ENCODE data around the gene GPR139.

GPR139 gene

DNA sequence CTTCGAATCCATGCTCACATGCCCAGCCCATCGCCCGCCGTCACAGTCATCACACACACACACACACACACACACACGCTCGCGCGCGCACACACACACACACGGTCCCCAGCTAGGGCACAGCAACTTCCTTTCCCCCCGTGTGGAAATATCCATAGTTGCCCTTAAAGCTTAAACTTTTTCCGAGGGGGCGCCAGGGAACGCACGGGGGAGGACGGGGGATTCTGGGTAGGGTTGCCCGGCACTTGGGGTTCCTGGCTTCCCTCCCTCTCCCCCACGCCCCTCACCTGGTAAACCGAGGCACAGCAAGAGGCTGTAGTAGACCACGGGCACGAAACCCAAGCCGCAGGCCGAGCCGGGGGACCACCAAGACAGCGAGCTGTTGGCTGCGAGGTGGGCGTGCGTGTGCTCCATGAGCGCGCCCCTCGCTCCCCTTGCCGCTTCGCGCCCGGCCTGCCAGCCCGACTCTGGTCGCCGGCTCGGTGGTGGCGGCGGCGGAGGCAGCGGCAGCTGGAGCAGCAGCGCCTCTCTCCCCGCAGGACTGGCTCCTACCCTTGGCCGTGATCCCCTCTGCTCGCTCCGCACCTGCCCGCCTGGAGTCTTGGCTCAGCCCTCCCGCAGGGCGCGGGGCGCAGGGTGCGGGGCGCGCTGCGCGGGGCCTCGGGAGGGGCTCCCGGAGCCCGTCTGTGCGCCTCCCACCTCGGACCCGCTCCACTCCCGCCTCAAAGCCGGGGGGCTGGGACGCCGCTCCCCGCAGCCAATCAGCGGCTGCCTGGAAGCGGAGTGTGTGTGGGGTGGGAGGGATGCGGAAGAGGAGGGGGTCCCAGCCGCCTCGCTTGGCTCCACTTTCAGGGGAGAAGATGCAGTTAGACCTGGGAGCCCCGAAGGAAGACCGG, at the start of gene GPR139:
Gene GPR139 (minus strand): TSS at position 688 of the 896 bp plus-strand sequence. CDS start 274 bp downstream, at position 414.
- no peak for DNase-seq

- no peak for DNase-seq
These were observed 48.3 kb upstream of the GPR139 start for GRCh38 chr16:20122011-20122410.

- no peak for DNase-seq
These were observed 40.7 kb upstream of the GPR139 start for GRCh38 chr16:20114356-20114755.

GRCh38 chr16:20111143-20111542, 37.5 kb upstream of the GPR139 start:
- no peak for DNase-seq

GRCh38 chr16:20107083-20107482, 33.4 kb upstream of the GPR139 start:
- no peak for DNase-seq

- no peak for DNase-seq
These were observed 31.0 kb upstream of the GPR139 start for GRCh38 chr16:20104563-20105183.

DNA sequence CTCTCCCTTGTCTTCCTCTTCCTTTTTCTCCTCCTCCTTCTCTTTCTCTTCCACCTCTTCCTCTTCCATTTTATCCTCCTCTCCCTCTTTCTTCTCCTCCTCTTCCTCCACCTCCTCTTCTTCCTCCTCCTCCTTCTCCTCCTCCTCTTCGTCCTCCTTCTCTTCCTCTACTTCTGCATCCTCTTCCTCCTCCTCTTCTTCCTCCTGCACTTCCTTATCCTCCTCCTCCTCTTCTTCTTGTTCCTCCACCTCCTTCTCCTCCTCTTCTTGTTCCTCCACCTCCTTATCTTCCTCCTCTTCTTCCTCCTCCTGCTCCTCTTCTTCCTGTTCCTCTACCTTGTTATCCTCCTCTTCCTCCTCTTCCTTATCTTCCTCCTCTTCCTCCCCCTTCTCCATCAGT, 28.8 kb upstream of the GPR139 start:
- DNase-seq, result no peak

DNA sequence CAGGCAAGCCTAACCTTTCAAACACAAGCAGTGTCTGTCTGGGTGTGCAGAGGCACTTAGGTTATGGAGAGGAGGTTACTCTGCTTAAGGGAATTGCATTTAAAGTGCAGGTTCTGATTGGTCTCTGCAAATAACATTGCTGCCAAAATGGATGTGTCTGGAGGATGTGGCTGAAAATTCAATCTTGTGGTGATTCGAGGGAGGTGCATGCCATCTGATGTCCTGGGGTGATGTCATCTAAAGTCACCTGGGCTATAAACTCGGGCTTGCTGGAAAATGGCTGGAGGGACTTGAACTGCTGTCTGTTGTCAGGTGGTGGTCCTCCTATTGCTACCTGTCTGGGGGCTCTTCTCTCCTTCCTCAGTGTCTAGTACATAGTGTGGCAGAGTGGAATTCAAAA, 28.3 kb upstream of the GPR139 start:
- no peak for DNase-seq

GRCh38 chr16:20099375-20099774, 25.7 kb upstream of the GPR139 start:
- DNase-seq, result no peak

DNA sequence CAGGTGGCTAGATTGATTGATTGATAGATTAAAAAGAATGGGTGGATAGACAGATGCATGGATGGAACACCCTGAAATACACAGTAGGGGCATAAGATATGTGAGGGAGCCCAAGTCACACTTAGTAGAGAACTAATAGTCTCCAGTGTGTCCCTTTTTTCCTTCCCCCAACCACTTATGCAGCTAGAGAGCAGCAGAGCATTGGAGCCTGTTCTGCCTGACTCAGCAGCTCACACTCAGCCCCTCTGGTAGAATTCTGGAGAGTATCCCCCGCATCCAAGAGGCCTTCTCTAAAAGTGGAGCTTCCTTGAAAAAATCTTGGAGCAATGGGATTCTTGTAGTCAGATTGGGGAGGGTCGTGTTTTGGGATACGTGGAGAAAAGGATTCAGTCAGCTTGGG, 20.5 kb upstream of the GPR139 start:
- no peak for DNase-seq

DNA sequence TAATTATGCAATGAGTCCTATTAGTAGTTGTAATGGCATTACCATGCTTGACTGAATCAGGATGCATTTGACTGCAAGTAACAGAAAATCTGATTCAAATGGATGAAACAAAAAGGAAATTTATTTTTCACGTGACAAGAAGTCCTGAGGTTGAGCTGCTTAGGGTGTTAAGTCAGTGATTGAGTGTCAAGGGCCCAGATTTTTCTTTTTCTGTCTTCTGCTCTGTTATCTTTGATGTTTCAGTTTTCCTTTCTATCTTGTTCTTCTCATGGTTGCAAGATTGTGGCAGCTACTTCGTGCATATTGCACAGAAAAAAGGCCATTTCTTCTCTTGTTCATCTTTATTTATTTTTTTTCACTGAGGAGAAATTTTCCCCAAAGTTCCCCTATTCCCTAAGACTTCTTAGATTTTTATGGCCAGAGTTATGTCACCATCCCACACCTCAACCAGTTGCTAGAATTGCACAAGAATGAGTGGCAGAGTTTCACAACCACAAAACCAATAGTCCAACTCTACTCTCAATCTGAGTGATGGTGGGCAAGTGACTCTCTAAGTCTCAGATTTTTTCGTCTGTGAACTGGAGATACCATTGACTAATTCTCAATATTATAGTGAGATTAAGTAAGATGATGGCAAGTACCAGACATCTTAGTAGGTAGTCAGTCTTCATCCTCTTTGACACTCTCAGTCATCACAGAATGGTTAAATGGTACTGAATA, 15.7 kb upstream of the GPR139 start:
- no peak for DNase-seq

- DNase-seq, result no peak
These were observed 11.0 kb upstream of the GPR139 start for GRCh38 chr16:20084624-20085226.

DNA sequence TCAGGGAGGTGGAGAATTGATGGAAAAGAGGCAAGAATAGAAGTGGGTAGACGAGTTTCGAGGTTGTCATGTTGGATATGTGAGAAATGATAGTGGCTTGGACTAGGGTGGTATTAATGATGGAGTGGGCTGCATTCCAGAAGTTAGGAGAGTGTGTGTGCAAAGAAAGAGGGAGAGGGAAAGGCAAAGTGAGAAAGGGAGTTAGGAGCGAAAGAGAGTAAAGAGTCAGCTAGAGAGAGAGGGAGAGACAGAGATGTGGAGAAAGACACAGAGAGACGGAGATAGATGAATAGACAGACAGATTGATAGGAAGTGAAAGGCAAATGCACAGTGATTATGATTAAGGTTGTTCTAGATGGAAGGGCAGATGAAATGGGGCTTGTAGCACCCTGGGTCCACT, 5.4 kb upstream of the GPR139 start:
- no peak for DNase-seq

- no peak for DNase-seq
These were observed 1.6 kb upstream of the GPR139 start for GRCh38 chr16:20075243-20075642.

DNA sequence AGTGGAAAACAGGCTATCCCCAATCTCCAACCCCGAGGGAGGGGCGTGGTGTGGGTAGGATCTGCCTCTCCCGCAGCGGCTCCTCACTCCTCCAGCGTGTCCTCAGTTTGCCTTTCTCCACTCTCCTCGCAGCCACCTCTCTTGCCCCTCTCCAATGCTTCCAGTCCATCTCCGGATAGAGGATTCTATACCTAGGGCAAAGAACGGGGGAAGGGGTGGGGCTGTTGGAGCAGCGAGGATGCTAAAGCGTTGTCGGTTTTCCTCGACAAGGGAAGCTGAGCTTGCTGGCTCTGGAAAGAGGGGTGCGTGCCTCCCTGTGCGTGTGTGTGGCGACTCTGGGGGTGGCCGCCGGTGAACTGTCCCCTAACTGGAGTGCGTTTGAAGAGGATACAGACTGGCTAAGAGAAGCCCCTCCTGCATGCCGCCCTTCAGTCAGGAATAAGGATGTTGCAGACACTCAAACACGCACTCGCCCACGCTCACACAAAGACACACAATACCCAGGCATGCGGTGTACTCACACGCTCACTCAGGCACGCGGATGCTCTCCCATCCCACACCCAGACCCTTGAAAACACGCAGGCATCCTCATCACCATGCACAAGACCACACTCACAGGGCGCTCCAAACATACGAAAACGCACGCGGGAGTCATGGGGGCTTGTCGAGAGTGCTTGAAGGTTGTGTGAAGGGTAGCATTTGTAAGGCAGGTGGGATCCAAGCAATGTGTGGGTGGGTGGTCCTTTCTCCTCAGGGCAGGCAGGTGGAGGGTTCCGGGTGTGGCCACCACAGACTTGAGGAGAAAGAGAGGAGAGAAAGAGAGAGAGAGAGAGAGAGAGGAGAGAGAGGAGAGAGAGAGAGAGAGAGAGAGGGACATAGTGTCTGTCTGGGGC, 655 bp upstream of the GPR139 start:
- no peak for DNase-seq

DNA sequence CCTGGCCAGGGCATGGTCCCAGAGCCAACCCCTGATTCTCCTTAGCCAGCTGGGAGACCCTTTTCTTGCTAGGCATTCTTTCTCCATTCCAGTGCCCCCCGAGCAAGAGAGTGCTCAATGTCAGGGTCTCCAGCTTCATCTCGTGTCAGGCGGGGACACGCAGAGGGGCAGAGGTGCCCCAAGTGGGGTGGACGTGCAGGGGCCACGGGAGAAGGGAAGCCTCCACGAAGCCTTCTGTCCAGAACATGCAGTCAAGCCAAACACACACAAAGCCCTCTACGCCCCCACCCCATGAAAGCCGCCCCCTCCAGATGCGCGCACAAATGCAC, 852 bp downstream of the GPR139 start:
- DNase-seq, result no peak

DNA sequence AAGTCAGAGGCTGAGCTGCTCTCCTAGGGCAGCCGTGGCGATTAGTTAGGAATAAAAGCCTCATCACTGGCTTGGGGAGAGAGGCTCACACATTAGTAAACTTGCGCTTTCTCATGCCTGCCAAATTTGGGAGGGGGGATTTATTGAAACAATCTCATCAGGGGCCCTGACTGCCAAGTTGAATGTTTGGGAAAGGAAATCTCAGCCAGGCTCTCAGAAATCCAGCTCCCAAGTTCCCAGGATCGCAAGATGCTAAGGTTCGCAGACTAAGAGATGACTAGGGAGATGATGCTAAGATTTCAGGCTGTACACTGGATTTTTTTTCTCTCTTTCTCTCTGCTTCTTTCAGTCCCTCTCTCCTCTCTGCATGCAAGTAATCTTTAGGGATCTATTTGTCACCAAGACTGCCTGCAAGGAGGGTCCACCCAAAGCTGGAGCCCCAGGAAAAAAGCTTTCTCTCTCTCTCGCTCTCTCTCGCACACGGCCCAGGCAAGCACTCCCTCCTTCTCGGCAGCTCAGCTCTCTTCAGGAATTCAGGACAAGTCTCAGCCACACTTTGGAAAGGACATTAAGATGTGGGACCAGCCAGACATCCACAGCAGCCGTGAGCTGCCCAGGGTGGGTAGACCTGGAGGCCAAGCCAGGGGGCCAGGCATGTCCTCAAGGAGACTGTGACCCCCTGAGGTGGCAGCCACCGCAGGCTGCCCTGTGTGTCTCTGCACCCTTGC, 1.4 kb downstream of the GPR139 start:
- DNase-seq, result no peak

DNA sequence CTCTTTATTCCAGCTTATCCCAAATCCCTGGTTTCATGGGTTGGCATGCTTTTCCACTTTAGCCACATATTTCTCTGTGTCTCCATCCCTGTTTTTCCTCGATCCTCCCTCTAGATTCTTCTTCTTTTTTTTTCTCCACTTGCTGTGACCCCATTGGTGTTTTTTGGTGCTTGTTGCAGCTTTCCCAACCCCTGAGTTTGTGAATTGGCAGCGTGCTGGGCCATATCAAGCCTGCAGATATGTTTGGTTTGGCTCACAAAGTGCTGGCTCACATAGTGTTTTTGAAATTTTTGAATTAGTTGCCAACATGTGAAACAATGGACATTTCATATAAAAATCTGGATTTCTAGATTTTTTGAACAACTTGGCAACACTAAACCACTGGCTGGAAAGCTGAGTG, 8.8 kb downstream of the GPR139 start:
- DNase-seq, result no peak

DNA sequence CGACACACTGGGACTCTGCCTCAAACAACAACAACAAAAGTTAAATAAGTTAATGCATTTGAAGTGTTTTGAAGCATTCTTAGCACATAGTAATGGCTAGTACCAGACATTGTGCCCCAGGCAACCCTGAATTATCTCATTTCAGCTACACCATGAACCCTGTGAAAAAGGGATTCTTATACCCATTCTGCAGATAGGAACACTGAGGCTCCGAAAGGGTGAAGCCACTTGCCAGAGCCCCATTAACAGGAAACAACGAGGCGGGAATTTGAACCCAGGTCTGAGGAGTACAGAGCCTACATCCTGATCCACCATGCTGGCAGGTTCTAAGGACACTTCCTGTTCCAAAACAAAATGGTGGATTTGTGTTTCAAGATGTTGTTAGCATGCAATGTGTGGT, 9.2 kb downstream of the GPR139 start:
- DNase-seq, result no peak

- no peak for DNase-seq
These were observed 12.6 kb downstream of the GPR139 start for GRCh38 chr16:20061132-20061531.

- no peak for DNase-seq
These were observed 17.3 kb downstream of the GPR139 start for GRCh38 chr16:20056436-20056835.

- DNase-seq, result no peak
These were observed 20.4 kb downstream of the GPR139 start for GRCh38 chr16:20053336-20053735.

Measured in CD4-positive, alpha-beta T cell treated with Interleukin-10 for 1 hour (primary cell).